ENCODE data around the gene IL21R.

Gene IL21R

GRCh38 chr16:27401768-27402568 lies at the start of gene IL21R:
Gene IL21R, plus strand, starts transcription at chr16:27402174. Its CDS starts 27,898 bp downstream, at chr16:27430072.
- peak; percentile 62 for DNase-seq (ENCODE audit: low read depth)

DNA sequence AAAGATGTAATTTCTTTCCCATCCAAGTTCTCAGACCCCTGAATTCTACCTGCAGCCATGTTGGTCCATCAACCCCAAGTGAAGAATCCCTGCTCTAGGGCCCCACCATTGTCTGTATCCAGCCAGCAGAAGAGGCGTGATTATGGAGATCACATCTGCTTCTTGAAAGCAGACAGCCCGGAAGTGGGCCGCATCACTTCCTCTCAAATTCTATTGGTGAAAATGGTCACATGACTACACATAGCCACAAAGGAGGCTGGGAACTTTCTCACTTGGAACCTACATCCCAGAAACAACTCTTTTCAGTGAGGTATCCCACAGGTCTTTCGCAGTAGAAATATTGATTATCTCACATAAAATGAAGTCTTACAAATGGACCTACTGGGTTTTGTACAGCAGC lies 48.1 kb upstream of the IL21R start:
- DNase-seq (ENCODE audit: low read depth) = no peak

- peak; percentile 56 for DNase-seq (ENCODE audit: low read depth)
Observed at GRCh38 chr16:27355610-27356009, 46.4 kb upstream of the IL21R start.

- no peak for DNase-seq (ENCODE audit: low read depth)
Observed at GRCh38 chr16:27356794-27357193, 45.2 kb upstream of the IL21R start.

DNA sequence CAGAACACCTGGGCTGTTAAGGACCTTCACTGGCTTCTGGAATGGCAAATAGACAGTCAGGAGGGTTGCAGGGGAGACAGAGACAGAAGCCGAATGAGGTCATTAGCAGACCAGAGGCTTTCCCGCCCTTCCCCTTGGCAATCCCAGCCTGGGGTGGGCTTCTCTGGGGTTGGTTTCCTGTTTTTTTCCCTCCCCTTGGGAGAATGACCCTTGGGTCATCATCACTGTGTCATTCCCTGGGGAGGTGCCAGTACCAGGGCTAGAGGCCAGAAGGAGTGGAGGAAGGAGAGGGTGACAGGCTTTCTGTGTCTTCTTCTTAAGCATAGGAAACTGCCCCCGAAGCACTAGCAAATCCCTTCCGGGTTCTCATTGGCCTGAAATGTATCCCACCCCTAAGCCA lies 42.9 kb upstream of the IL21R start:
- no peak for DNase-seq (ENCODE audit: low read depth)

GRCh38 chr16:27359615-27360014 lies 42.4 kb upstream of the IL21R start:
- DNase-seq (ENCODE audit: low read depth) = no peak

DNA sequence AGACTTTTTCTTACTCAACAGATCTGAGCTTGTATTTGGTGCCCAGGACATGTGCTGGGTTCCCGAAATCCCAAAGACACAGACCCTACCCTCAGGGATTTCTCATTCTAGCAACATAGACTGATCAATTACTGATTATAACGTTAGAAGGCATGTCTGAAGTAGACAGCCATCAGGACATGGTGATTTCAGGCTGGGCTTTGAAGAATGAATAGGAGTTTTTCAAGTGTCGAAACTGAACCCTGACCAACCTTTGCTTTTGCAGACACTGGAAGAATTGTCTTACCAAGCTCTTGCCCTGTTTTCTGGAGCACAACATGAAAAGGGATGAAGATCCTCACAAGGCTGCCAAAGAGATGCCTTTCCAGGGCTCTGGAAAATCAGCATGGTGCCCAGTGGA lies 40.0 kb upstream of the IL21R start:
- no peak for DNase-seq (ENCODE audit: low read depth)

GRCh38 chr16:27362570-27363245 lies 39.3 kb upstream of the IL21R start:
- no peak for DNase-seq (ENCODE audit: low read depth)

DNA sequence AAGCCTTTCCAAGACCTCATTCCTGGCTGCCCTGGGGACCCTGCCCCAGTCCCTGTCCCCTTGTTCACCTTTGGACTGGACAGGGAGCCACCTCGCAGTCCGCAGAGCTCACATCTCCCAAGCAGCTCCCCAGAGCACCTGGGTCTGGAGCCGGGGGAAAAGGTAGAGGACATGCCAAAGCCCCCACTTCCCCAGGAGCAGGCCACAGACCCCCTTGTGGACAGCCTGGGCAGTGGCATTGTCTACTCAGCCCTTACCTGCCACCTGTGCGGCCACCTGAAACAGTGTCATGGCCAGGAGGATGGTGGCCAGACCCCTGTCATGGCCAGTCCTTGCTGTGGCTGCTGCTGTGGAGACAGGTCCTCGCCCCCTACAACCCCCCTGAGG lies 38.7 kb upstream of the IL21R start:
- no peak for DNase-seq (ENCODE audit: low read depth)

GRCh38 chr16:27363797-27364196 lies 38.2 kb upstream of the IL21R start:
- DNase-seq (ENCODE audit: low read depth) = no peak

DNA sequence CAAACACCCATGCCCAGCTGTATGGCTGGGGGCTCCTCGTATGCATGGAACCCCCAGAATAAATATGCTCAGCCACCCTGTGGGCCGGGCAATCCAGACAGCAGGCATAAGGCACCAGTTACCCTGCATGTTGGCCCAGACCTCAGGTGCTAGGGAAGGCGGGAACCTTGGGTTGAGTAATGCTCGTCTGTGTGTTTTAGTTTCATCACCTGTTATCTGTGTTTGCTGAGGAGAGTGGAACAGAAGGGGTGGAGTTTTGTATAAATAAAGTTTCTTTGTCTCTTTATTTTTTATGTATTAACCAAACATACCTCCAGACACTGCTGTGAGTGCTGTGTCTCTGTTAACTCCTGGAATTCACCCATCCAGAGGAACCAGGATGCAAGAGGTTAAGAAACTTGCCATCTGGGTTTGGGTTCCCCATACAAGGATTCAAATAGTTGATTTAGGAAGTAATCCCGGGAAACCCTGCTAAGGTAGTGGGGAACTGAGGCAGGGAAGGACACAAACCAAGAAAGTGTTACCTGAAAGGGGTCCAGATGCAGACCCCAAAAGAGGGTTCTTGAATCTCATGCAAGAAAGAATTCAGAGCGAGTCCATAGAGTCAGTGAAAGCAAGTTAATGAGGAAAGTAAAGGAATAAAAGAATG lies 37.4 kb upstream of the IL21R start:
- no peak for DNase-seq (ENCODE audit: low read depth)

DNA sequence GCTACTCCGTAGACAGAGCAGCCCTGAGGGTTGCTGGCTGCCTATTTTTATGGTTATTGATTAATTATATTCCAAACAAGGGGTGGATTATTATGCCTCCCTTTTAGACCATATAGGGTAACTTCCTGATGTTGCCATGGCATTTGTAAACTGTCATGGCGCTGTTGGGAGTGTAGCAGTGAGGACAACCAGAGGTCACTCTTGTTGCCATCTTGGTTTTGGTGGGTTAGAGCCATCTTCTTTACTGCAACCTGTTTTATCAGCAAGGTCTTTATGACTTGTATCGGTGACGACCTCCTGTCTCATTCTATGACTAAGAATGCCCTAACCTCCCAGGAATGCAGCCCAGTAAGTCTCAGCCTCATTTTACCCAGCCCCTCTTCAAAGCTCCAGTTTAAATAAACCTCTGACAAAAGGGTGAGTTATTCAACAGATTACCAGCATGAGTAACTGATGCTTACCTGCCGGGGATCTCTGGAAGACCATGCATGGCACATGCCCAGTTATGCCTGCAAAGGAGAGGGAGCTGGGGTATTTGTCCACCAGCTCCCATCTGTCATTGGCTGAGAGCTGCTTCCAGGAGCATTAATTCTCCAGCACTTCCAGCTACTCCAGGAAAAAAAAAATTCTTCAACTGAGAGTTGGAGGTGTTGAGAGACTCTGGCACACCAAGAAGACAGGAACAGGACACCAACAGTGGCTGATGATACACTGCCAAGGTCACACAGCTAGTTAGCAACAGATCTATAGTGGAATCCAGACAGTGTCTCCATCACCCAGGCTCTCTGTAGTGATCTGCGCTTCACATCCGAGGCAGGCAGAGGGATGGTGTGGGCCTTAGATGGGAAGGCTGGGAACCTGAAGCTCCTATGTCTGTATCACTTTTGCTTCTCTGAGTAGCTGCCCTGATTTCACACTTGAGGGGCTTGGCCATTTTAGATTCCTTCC lies 36.6 kb upstream of the IL21R start:
- DNase-seq (ENCODE audit: low read depth) = peak; percentile 92

- no peak for DNase-seq (ENCODE audit: low read depth)
Observed at GRCh38 chr16:27366687-27367460, 35.1 kb upstream of the IL21R start.

DNA sequence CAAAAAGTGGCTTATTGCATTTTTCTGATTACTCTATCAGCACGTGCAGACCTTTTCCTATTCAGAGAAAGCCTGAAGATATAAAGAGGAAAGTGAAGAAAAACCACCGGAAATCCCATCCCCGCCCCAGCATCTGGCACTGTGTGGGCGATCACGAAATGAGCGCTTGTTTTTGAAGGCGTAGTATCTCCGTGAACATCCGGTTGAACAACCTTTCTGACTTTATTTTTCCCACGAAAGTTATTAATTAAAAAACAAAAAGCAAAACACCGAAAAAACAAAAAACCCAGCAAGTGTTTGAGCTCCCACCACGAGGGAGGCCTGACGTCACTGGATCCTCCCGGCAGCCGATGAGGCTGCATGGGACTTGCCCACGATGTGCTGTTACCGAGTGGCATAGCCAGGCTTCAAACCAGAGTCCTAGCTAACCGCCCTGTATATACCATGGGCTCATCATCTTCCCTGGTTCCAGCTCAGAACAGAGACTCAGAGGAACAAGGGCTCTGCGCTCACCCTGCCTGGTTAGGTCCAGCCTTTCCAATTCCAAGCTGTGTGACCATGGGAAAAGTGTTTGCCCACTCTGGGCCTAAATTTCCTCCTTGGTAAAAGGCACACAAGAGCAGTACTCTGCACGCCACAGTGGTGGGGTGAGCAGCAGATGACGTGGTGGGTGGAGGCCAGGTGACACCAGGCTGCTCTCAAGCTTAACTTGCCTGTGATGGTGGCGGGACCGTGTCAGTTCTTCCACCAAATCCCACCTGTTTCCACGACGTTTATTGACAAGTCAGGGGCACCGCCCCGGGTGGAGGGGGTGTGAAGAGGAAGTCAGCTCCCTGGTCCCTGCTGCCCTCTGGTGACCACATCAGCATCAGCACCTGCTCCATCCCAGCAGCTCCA lies 34.3 kb upstream of the IL21R start:
- peak; percentile 81 for DNase-seq (ENCODE audit: low read depth)

- DNase-seq (ENCODE audit: low read depth) = no peak
Observed at GRCh38 chr16:27368358-27368722, 33.6 kb upstream of the IL21R start.

- peak; percentile 79 for DNase-seq (ENCODE audit: low read depth)
Observed at GRCh38 chr16:27369806-27370205, 32.2 kb upstream of the IL21R start.

GRCh38 chr16:27370318-27370717 lies 31.7 kb upstream of the IL21R start:
- DNase-seq (ENCODE audit: low read depth) = no peak

DNA sequence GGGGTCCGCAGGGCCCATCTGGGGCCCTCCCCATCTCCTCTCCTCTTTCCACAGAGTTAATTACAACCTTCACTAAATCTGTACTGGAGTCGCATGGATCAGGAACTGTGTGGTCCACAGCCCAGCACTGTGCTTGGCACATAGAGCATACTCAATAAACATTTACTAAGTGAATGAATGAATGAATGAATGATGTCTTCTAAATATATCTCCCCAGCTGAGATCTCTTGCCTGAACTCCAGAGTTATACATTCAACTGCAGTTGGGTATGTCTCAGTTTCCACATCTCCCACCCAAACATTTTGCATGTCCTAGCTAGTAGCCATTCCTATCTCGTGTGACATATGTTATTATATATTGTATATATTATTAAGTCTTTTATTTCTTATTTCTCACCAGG lies 28.7 kb upstream of the IL21R start:
- no peak for DNase-seq (ENCODE audit: low read depth)

- DNase-seq (ENCODE audit: low read depth) = no peak
Observed at GRCh38 chr16:27374221-27374803, 27.7 kb upstream of the IL21R start.
